CD4-positive, alpha-beta T cell treated with Interleukin-6 for 4 hours (primary cell): ENCODE measurements around the gene RAB3C.

Experiments
- DNase-seq: peaks from one replicate; pipeline ENCODE4 v3.0.0-alpha.2; 2020; ENCODE audit warnings: mixed read lengths

Gene RAB3C

GRCh38 chr5:58776559-58776958 is 193.7 kb downstream of the RAB3C start:
- no peak for DNase-seq

- no peak for DNase-seq
Observed at GRCh38 chr5:58778888-58779287, 196.0 kb downstream of the RAB3C start.

- no peak for DNase-seq
Observed at GRCh38 chr5:58786035-58786434, 203.2 kb downstream of the RAB3C start.

DNA sequence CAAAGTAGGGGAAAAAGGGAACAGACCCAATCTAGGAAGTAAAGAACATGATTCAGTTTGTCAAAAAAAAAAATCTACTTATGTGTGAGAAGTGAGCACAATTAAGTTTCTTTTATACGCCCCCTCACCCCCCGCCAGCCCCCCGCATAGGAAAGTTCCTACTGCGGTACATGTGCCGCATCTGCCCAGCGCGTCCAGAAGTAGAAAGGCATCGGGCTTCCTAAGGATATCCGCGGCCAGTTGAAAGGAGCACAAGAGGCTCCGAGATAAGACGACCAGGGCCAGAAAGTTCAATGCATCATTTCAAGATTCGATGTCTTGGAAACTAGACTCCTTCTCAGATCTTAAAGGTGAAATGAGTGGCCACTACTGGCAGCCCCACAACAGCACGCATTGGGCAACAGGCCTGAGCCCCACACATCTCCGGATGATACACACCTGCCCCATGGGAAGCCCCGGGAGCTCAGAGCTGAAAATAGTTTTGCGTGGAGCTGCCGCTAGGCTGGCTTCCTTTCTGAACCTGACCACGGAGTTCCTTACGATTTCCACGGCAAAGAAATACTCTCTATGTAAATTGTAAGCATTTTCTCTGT is 203.9 kb downstream of the RAB3C start:
- DNase-seq: no peak

DNA sequence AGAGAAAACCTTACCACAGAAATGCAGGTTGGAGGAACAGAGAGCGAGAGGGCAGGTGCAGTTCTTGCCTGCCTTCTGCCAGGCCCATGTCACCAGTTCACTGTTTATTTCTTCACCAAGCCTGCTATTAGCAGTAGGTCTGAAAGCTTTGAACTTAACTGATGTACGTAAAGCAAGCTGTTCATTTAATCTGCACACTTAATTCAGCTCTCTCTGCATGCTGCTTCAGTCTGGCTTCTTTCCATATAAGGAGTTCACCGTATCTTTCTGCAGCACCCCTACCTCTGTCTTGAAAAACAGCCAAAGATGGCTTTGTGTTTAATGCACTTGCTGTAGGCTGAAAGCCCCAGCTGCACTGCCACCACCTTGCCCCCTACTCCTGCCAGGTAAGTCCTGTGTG is 205.1 kb downstream of the RAB3C start:
- DNase-seq: no peak

- DNase-seq: no peak
Observed at GRCh38 chr5:58793888-58794657, 211.2 kb downstream of the RAB3C start.

- no peak for DNase-seq
Observed at GRCh38 chr5:58794875-58795274, 212.0 kb downstream of the RAB3C start.

- DNase-seq: no peak
Observed at GRCh38 chr5:58795327-58795726, 212.5 kb downstream of the RAB3C start.

DNA sequence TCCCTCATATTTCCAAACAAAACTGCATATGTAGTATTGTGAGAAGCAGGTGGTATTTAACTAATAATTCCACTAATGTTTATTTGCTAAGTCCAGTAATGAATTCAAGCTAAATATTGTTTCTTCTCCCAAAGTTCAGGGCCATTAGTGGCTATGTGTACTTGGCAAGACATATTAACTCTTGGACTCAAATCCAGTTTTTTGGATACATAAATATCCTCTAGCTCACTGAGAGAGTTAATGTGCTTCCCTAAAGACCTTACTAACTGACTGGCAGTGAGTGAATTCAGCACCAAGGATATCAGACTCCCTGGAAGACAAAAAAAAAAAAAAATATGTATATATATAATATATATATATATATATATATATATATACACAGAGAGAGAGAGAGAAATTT is 214.1 kb downstream of the RAB3C start:
- DNase-seq: no peak

- no peak for DNase-seq
Observed at GRCh38 chr5:58800356-58800755, 217.5 kb downstream of the RAB3C start.

GRCh38 chr5:58800861-58801540 is 218.1 kb downstream of the RAB3C start:
- no peak for DNase-seq

DNA sequence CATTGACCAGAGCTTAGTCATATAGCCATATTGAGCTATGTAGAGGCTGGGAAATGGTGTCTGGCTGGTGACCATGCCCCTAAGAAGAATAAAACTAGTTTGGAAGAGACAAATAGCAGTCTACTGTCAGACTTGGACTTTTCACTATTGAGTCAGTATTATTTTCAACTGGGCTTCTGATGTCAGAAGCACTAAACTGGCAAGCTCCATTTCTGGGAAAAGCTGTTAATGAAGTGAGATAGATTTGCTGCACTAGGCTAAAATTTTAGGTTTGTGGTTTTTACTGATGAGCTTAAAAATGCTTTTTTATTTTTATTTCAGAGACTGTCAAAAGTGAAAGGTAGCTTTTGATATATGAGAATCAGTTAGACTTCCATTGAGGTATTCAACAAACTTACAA is 220.2 kb downstream of the RAB3C start:
- DNase-seq: no peak

DNA sequence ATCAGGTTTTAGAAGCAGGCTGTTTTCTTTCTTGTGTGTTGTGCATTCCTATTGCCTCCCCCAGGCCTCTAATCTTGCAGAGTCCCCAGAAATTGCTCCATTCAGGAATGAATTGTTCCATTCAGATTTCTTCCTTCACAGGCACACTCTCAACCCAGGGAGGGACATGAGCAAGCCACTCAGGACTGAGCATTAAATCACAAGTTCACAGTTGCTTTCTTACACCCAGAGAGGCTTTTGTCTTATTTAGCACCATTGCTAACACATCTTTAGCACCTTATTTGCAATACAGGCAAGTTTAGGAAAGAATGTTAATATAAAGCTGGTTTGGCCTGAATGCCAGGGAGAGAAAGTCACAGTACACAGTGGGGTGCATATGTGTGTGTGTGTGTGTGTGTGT is 221.4 kb downstream of the RAB3C start:
- DNase-seq: no peak

DNA sequence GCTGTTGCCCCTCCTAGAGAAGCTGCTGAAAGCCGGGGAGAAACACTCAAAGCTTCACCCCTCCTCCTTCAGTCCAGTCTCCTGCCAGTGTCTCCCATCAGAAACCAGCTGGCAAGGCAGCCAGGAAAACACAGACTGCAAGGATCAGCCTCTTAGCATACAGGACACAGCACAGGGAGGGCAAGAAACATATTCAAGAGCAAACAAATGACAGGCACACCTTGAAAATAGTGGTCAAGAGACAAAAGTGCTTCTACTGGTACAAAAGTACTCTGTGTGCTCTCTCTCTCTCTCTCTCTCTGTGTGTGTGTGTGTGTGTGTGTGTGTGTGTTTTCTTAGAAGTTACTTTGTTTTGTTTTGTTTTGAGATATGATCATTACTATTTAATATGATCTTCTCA is 227.2 kb downstream of the RAB3C start:
- no peak for DNase-seq

- DNase-seq: no peak
Observed at GRCh38 chr5:58813855-58814254, 231.0 kb downstream of the RAB3C start.

GRCh38 chr5:58816181-58816731 is 233.4 kb downstream of the RAB3C start:
- no peak for DNase-seq

DNA sequence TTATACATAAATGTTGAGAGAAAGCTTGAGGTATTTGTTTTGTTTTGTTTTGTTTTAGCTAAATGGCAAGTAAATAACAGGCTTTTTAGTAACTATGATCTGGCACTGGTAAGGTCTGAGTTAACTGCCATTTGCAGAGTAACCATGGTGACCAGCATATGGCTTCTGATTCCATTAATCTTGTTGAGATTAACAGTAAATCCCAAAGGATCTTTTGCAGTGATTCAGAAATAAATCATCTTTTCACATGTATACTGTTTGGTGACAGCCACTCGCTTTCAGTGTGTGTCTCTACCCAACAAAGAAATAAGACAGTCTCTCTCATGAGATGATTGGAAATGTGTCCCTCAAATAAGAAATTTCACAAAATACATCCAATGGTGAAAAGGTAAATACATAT is 235.6 kb downstream of the RAB3C start:
- no peak for DNase-seq

GRCh38 chr5:58825441-58825840 is 242.6 kb downstream of the RAB3C start:
- no peak for DNase-seq

- DNase-seq: no peak
Observed at GRCh38 chr5:58825899-58826298, 243.0 kb downstream of the RAB3C start.

DNA sequence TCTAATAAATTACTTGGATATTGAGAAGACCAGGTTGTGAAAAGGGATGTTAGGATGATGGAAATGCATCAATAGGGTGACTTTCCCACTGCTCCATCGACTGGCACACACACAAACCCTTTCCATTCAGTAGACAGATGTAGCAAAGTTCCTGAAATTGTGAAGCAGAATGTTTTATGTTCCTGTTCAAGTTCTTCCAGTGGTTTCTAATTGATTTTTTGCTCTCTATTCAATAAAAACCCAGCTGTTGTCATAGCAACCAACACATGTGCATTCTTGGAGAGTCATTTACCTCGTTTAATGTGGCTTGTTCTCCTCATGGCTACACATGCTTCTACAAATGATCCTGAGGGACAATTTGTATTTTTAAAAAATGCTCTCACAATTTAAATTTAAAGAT is 244.6 kb downstream of the RAB3C start:
- no peak for DNase-seq

- no peak for DNase-seq
Observed at GRCh38 chr5:58828258-58828657, 245.4 kb downstream of the RAB3C start.

GRCh38 chr5:58834242-58835225 is 251.7 kb downstream of the RAB3C start:
- no peak for DNase-seq

DNA sequence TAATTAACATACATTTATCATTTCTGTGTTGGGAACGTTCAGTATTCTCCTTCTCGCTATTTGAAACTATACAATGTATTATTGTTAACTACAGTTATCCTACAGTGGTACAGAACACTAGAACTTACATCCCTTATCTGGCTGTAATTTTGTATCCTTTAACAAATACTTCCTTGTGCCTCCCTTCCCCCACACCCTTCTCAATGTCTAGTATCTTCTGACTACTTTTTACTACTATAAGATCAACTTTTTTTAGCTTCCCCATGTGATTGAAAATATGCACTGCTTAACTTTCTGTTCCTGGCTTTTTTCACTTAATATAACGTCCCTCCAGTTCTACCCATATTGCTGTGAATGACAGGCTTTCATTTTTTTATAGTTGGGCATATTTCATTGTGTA is 253.5 kb downstream of the RAB3C start:
- DNase-seq: no peak
